GM19328 (cell line): ENCODE measurements around the gene FOXO1.
A peak's percentile ranks its signal among the peaks of the same experiment; 100 is the strongest.

ENCODE experiments used
- ATAC-seq: cut with Tn5 transposase; IDR thresholded peaks from one replicate; pipeline ENCODE4 v1.9.1; 2021; ENCODE audit warnings: mild to moderate bottlenecking, moderate library complexity; ENCODE audit not compliant: unreplicated experiment

The FOXO1 gene

GRCh38 chr13:40582531-40582930 lies 83.9 kb downstream of the FOXO1 start:
- ATAC-seq, result no peak

DNA sequence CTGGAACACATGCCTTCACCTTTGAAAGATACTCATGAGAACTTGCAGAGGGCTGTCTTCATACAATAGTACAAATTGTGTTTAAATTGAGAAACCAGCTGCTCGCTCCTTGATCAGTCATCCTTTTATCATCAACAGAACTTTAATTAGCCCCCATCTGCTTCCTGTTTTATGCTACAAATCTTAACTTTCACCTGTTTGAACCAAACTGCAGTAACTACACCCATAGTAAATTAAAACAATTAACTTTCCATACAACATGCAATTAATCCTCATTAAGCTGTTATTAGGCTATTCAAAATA lies 85.2 kb downstream of the FOXO1 start:
- no peak for ATAC-seq

DNA sequence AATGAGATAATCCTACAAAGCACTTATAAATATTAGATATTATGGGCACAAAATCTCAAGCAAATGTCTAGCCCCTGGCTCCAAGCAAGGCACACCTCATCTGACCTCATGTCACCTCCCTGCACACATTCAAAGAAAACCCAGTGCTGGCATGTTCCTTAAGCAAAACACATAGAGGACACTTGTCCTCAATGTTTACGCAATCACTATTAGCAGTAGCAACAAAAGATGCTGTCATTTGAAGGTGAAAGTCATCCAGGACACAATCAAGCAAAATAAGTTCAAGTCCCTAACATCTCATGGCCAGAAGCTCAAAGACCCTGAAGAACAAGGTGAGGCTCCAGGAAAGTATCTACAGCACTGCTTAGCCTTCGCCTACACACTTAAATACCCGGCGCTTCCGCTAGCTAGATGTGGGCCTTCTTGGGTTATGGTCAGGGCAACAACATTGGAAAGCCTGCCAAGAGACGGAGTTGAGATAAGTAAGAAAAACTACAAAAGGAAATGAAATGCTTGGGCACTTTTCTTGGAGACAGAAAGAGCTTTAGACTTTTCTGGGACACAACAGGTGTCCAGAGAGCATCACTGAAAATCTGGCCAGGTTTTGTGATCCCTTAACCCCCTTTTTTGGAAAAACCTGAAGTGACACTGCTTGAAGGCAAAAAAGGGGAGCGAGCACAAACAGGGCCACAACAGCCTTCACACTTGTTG lies 85.7 kb downstream of the FOXO1 start:
- no peak for ATAC-seq

DNA sequence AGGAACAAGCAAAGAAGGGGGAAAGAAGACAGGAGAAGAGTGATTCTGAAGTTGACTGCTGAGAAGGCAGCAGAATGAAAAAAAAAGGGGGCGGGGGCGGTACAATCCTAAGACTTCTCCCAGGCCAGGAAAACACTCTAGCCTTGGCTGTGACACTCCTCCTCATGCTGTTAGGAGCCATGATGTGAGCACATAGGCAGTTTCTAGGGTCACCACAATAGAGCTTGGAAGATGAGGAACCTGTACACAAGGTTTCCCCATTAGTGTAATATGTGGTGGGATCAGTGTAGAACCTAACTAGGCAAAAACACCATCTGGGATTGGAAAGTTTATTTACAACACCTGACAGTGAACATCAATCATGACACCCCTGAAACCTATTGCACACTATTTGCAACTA lies 86.9 kb downstream of the FOXO1 start:
- no peak for ATAC-seq

DNA sequence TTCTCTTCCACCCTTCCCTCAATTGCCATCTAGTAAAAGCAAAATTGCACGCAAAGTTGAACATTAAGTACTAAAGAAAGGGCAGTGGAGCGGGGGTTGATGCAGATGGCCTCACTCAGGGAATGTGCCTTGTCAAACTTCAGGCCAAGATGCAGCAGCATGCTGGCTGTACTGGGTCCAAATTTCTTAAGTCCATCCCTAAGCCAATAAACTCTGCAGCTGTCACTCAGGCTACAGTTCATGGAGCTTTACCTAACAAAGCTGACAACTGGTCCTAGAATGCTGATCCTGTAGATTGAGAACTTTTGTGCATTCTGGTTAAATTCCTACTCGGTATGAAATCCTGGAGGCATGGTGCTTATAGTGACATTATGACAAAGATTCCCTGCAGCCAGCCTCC lies 88.4 kb downstream of the FOXO1 start:
- no peak for ATAC-seq

GRCh38 chr13:40576369-40576768 lies 90.1 kb downstream of the FOXO1 start:
- ATAC-seq, result no peak

GRCh38 chr13:40572961-40573360 lies 93.5 kb downstream of the FOXO1 start:
- no peak for ATAC-seq

DNA sequence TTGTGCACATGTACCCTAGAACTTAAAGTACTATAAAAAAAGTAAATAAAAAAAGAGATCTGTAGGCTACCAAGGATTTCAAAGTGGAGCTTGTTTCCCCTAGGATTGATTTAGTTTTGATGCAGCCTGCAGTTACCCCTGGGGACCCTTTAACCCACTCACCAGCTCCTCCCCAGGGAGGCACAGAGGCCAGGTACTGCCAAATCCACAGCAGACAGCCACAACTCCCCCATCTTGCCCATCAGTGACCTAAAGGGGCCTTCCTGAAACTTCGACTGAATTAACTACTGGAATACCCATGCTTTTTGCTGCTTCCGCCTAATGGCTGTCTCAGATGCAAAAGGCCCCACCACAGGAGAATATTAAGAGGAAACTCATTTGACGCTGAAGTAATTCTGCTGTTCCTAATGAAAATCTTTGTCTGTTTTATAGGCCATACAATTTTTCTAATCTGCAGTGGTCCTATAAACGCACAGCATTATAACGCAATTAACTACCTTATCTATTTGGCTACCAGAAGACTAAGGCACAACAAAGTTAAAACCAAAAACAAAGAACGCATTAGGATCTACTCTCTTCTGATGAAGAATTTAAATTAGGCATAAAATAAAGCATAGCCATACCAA lies 95.0 kb downstream of the FOXO1 start:
- ATAC-seq, result no peak

GRCh38 chr13:40570930-40571329 lies 95.5 kb downstream of the FOXO1 start:
- ATAC-seq, result no peak

DNA sequence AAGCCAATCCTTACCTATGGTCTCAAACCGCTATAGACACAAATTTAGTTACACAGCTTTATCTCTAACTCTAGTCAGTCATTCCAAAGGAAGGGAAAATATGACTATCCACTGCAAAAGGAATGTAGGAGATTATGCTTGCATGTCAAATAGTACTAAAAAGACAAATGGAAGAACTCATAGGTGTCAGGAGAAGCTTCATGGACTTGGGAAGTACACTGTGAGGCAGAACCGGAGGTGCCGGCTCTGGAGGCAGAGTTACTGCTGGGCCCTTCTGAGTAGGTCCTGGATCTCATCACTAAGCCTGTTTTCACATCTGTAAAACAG lies 97.5 kb downstream of the FOXO1 start:
- no peak for ATAC-seq

- ATAC-seq, result no peak
Observed at GRCh38 chr13:40568246-40569023, 98.0 kb downstream of the FOXO1 start.

- ATAC-seq, result no peak
Observed at GRCh38 chr13:40566811-40567210, 99.6 kb downstream of the FOXO1 start.

- ATAC-seq, result no peak
Observed at GRCh38 chr13:40565282-40566148, 100.9 kb downstream of the FOXO1 start.

GRCh38 chr13:40564342-40565001 lies 102.0 kb downstream of the FOXO1 start:
- ATAC-seq, result peak; percentile 60

GRCh38 chr13:40563350-40564125 lies 102.9 kb downstream of the FOXO1 start:
- ATAC-seq, result no peak

- no peak for ATAC-seq
Observed at GRCh38 chr13:40562975-40563349, 103.5 kb downstream of the FOXO1 start.

GRCh38 chr13:40559915-40560314 lies 106.5 kb downstream of the FOXO1 start:
- ATAC-seq, result no peak

- ATAC-seq, result no peak
Observed at GRCh38 chr13:40558656-40559055, 107.8 kb downstream of the FOXO1 start.

DNA sequence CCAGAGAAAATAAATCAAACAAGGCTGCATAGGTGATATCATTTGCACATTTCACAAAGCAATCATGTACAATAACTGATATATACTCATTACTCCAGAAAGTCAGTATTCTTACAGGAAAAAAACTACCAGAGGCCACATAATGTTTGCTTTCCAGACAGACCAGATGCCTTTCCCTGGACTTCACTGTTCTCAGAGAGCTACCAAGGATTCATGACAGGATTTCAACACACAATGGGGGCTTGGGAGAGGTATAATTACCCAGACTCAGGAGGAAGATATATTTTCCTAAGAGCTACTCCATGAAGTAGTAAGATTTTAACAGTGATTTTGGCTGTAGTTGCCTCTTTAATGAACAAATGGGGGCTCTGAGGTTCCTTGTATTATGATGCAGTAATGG lies 110.0 kb downstream of the FOXO1 start:
- ATAC-seq, result no peak

DNA sequence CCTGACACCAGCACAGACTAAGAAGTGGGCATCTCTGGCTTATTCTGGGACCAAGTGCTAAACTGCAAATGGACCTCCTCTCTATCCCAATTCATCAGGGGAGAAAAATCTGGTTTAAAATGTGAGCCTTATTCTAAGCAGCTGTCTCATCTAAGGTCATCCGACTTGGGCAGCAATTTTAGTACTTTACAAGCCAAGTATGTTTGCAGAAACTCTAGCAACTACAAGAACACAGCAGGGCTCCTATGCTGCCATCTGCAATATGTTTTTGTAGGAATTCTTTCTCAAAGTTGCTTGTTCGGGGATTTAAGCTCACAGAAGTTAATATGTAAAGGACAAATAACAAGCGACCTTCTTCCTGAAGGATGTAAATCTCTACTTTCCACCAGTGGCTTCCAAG lies 113.1 kb downstream of the FOXO1 start:
- ATAC-seq, result no peak
